Measurements from ENCODE around the gene SMAD3.

The SMAD3 gene

DNA sequence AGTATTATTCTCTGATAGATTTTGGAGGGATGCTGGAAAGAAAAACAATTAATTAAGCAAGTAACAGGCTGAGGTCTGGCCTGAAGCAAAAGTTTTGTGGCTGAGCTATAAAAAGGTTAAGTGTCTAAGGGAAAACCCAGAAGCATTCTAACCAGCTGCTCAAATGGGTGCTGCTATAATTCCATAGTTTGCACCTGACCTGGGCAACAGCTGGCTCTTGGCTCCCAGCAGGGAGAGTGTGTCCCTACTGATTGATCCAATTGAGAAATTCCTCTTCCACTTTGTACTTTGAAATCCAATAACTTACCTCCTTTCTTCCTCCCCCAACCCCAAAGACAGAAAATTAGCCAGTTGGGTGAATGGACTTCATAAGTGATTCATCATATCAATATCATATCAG, 27.7 kb upstream of the SMAD3 start:
- TF ChIP-seq, protein P1, sequence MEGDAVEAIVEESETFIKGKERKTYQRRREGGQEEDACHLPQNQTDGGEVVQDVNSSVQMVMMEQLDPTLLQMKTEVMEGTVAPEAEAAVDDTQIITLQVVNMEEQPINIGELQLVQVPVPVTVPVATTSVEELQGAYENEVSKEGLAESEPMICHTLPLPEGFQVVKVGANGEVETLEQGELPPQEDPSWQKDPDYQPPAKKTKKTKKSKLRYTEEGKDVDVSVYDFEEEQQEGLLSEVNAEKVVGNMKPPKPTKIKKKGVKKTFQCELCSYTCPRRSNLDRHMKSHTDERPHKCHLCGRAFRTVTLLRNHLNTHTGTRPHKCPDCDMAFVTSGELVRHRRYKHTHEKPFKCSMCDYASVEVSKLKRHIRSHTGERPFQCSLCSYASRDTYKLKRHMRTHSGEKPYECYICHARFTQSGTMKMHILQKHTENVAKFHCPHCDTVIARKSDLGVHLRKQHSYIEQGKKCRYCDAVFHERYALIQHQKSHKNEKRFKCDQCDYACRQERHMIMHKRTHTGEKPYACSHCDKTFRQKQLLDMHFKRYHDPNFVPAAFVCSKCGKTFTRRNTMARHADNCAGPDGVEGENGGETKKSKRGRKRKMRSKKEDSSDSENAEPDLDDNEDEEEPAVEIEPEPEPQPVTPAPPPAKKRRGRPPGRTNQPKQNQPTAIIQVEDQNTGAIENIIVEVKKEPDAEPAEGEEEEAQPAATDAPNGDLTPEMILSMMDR (conservative IDR thresholded peaks at IDR 0.05) = no peak
- no peak overlapping the region for H3K27ac ChIP-seq

DNA sequence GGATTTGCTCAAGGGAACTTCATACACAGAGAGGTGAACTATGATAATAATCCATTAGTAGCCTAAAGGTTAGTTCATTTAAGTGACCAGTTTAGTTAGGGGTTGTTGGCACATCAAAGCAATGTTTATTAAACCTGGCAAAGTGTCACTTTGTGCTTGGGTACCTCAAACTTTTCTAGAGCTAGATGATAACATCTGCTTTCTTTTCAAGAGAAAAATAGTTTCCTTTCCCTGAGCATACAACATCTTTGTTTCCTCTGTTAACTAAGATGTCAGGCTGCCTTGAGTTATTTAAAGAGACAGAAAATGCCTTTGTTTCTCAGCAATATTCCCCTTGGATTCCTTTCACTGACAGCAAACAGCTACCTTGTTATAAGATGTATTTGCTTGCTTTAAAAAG, 26.7 kb upstream of the SMAD3 start:
- H3K27ac ChIP-seq = no peak overlapping the region
- TF ChIP-seq, protein P1 (conservative IDR thresholded peaks at IDR 0.05) = no peak

DNA sequence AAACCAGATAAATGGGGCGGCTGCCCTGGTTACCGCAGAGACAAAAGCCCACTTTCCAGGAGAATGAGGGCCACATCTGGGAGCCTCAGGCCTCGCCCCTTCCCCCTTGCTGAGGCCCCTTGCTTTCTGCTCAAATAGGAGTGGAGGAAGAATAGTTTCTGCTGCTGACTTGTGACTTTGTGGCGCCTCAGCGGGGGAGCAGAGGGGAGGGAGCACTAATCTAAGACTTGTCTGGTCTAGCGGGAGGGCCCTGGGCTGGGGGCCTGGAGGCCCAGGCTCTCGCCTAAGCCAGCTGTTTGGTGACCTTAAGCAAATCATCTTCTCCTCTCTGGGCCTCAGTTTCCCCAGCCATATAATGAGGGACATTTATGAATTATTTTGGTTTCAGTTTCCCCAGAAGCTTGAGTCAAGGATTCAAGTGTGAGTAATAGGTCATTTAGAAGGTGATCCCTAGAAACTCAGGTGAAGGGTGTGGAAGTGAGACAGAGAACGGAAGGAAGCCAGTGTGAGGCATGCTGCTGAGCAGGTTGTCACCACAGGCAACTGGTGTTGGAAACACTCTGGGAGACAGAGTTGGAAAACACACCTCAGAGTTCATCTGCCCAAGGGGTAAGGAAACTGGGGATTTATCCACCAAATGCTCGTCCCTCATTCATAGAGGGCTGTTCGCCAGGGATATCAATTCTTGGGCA, 25.9 kb upstream of the SMAD3 start:
- TF ChIP-seq, protein P1 (conservative IDR thresholded peaks at IDR 0.05) = no peak
- no peak overlapping the region for H3K27ac ChIP-seq

DNA sequence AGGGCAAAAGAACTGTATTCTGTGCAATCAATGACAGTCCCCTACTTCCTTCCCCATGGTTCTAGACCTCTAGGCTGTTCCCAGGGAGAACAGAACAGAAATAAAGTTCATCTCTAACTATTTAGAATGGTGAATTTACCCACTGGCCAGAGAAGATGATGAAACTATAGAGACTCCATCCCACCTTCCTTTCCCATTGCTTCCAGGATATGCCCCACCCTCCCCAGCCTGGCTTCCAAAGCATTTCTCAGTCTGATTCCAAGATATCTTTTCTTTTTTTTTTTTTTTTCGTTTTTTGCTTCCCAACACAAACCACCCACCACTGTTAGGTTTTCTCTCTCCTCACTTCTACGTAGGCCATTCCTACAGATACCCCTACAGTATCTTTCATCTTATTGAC, 25.1 kb upstream of the SMAD3 start:
- TF ChIP-seq, protein P1 (conservative IDR thresholded peaks at IDR 0.05) = no peak
- H3K27ac ChIP-seq = no peak overlapping the region

DNA sequence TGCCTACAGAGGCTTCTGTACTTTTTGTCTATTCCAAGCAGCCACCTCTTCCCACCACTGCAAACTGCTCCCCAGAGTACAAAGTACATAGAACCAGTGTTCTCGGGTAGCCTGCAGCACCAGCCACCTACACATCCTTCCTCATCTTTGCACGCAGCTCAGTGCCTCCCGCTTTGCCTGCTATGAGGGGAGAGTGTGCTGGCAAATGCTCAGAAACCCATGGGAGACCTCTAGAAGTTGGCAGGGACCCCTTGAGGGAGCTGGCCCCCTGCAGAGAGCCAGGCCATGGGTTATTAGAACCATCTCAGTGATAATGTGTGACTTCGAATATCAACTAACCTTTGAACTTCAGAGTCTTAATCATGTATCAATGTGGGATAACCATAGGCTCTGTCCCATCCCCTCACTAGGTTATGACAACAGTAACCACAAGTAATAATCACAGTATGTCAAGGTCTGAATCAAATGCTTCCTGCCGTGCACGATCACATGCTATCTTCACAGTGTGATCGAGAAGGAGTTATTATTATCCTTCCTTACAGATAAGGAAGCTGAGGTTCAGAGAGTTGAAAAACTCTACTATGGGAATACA, 22.8 kb upstream of the SMAD3 start:
- no peak overlapping the region for H3K27ac ChIP-seq
- TF ChIP-seq, protein P1 (conservative IDR thresholded peaks at IDR 0.05) = no peak

DNA sequence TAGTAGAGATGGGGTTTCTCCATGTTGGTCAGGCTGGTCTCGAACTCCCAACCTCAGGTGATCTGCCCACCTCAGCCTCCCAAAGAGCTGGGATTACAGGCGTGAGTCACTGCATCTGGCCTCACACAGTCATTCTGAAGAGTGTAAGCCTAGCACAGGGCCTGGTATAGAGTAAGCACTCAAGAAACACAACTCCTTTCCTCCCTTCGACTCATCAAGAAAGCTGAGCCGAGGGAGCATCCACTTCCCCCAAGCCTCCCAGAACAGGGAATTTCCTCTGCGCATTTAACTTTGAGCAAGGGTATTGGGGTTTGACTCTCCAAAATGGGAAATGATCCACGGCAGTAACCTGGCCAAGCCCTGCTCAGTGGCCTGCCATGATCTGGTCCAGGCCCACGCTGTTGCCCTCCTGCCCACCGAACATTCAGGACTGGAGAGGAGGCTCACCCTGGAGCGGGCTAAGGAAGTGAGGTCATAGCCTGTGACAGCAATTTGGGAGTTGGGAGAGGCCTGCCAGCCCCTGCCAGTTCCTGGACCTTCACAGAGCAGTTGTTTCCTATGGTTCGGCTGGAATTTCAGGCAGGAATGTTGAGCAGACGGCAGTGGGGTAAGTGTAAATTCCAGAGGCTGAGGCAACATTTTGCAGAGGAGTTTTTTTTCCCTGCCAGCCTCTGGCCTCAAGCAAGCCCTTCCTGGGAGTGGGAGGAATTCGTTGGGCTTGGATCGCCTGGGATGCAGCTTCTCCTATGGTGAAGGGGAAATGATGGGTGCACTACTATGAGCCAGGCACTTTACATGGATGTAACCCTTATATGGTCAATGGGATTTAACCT, 21.2 kb upstream of the SMAD3 start:
- no peak overlapping the region for H3K27ac ChIP-seq
- TF ChIP-seq, protein P1 (conservative IDR thresholded peaks at IDR 0.05) = no peak

DNA sequence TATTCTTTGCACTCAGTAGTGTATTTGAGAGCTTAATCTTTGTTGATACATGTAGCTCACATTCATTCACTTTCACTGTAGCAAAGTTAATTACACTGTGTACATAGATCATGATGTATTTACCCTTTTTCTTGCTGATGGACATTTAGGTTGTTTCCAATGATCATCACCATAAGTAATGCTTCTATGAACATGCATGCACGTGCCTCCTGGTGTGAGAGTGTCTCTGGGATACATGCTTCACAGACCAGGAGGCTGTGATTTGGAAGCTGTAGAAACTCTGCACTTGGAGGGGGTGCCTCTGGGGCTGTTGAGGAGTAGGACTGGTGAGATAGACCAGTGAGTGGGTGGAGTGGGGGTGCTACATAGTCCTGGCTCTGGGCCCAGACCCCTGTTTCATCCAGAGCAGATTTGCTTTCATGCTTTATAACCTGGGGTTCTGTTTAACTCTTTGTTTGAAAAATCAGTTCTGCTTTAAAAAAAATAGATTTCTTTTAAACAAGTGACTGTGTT, 18.2 kb upstream of the SMAD3 start:
- TF ChIP-seq, protein P1 (conservative IDR thresholded peaks at IDR 0.05) = no peak
- H3K27ac ChIP-seq = peak overlapping the region; percentile 74; the same call in 1 of the 2 replicates

Measured in VCaP (cell line).